ENCODE results near the gene ANO1.

DNA sequence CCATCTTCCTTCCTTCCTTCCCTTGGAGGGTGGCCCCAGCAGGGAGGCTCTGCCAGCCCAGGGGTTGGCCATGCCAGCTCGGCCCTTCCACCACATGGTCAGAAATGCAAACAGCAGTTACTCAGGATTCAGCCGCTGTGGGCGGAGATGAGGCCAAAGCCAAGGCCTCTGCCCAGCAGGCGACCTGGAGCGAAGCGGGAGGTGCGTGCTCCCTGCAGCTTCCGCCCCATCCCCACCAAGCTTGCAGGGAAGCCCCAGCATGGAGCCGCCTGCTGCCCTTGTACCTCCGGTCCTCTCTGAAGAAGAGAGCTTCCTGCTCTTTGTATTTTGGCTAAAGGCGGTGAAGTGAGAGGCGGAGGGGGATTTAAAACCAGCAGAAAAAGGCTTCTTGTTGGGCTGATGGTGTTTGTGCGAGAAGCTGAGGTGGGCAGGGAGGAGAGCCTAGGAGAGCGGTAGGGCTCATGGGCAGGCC lies 50.4 kb downstream of the ANO1 start:
- TF ChIP-seq, protein P1, sequence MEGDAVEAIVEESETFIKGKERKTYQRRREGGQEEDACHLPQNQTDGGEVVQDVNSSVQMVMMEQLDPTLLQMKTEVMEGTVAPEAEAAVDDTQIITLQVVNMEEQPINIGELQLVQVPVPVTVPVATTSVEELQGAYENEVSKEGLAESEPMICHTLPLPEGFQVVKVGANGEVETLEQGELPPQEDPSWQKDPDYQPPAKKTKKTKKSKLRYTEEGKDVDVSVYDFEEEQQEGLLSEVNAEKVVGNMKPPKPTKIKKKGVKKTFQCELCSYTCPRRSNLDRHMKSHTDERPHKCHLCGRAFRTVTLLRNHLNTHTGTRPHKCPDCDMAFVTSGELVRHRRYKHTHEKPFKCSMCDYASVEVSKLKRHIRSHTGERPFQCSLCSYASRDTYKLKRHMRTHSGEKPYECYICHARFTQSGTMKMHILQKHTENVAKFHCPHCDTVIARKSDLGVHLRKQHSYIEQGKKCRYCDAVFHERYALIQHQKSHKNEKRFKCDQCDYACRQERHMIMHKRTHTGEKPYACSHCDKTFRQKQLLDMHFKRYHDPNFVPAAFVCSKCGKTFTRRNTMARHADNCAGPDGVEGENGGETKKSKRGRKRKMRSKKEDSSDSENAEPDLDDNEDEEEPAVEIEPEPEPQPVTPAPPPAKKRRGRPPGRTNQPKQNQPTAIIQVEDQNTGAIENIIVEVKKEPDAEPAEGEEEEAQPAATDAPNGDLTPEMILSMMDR (IDR thresholded peaks at IDR 0.05; ENCODE audit: low read length): no peak
- TF ChIP-seq EZH2 (optimal IDR thresholded peaks at IDR 0.05; ENCODE audit: low read depth, low read length): no peak
- TF ChIP-seq EZH2phosphoT487 (IDR thresholded peaks at IDR 0.05; ENCODE audit: low read length): no peak
